ENCODE measurements around the gene SRRD.
"Not testable (repeated sequence)": the region's sequence is repeated elsewhere in the genome, so short reads cannot be mapped to it uniquely, and the experiment has no call there.

The SRRD gene, protein sequence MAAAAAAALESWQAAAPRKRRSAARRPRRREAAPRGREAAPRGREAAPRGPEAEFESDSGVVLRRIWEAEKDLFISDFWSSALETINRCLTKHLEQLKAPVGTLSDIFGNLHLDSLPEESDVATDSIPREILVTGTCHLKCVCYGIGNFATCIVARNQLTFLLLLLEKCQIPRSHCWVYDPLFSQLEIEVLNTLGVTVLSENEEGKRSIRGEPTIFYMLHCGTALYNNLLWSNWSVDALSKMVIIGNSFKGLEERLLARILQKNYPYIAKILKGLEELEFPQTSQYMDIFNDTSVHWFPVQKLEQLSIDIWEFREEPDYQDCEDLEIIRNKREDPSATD

DNA sequence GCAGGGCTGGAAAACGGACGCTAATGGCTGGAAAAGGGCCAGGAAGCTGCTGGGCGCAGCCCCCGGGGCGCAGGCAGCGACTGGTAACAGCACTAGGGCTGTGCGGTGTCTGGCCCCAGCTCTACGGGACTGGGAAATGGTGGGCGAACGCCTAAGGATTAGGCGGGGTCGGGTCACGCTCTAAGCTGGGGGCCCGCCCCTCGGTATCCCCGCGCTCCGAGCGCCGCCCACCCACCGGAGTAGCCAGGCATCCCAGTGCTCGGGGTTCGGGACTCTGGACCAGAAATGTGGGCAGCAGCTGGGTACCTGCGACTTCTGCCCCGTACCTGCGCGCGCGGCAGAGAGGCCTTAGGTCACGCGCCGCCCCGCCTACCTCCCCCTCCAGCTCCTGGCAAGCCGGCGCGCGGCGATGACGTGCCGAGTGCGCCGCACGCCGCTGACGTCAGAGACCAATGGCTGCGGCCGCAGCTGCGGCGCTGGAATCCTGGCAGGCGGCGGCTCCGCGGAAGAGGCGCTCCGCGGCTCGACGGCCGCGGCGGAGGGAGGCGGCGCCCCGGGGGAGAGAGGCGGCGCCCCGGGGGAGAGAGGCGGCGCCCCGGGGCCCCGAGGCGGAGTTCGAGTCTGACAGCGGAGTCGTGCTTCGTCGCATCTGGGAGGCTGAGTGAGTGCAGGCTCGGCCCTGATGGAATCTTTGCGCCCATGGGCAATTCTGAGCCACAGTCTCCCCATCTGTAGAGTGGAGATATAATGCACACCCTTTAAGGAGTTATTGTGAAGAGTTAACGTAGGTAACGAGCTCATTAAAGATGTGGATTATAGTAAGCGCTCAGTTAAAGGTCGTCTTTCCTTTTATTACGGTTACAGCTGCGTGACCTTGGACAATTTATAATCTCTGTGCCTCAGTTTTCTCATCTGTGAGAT is at the start of gene SRRD, which contains the start of gene HPS4:
SRRD (plus strand) TSS at position 439 of the 921 bp plus-strand sequence; CDS start at position 453, 14 bp downstream.
HPS4 (minus strand) TSS at position 345 of the 921 bp plus-strand sequence. CDS start 2,021 bp downstream, outside the sequence.
- DNase-seq (ENCODE audit: low spot score), result peak; percentile 98

GRCh38 chr22:26435327-26436093 is 48.2 kb upstream of the SRRD start:
- no peak for DNase-seq (ENCODE audit: low spot score)

- no peak for DNase-seq (ENCODE audit: low spot score)
Observed at GRCh38 chr22:26436903-26437515, 46.7 kb upstream of the SRRD start.

- no peak for DNase-seq (ENCODE audit: low spot score)
Observed at GRCh38 chr22:26437694-26438392, 45.8 kb upstream of the SRRD start.

DNA sequence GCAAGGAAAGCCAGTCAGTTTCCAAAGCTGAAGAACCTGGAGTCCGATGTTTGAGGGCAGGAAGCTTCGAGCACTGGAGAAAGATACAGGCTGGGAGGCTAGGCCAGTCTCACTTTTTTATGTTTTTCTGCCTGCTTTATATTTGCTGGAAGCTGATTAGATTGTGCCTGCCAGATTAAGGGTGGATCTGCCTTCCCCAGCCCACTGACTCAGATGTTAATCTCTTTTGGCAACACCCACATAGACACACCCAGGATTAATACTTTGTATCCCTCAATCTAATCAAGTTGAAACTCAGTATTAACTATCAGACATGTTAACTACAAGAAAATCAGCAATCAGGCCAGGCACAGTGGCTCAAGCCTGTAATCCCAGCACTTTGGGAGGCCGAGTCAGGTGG is 44.9 kb upstream of the SRRD start:
- DNase-seq (ENCODE audit: low spot score), result not testable (repeated sequence)

DNA sequence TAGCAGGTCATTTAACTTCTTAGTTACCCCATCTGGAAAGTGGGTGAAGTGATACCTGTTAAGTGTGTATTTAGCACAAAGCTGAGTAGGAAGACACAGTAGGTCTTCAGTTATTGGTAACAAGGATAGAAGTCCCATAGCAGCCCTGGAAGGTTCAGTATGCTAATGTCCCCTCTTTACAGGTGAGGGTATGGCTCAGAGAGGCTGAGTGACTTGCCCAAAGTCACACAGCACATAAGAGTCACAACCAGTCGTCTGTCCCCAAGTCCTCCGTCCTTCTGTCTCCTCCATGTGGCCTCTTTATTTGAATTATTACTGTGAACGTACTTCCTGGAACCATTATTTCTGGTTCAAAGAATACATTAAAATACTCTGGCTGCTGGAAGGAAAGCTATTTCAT is 44.1 kb upstream of the SRRD start:
- DNase-seq (ENCODE audit: low spot score), result no peak

- DNase-seq (ENCODE audit: low spot score), result no peak
Observed at GRCh38 chr22:26442086-26442756, 41.5 kb upstream of the SRRD start.

DNA sequence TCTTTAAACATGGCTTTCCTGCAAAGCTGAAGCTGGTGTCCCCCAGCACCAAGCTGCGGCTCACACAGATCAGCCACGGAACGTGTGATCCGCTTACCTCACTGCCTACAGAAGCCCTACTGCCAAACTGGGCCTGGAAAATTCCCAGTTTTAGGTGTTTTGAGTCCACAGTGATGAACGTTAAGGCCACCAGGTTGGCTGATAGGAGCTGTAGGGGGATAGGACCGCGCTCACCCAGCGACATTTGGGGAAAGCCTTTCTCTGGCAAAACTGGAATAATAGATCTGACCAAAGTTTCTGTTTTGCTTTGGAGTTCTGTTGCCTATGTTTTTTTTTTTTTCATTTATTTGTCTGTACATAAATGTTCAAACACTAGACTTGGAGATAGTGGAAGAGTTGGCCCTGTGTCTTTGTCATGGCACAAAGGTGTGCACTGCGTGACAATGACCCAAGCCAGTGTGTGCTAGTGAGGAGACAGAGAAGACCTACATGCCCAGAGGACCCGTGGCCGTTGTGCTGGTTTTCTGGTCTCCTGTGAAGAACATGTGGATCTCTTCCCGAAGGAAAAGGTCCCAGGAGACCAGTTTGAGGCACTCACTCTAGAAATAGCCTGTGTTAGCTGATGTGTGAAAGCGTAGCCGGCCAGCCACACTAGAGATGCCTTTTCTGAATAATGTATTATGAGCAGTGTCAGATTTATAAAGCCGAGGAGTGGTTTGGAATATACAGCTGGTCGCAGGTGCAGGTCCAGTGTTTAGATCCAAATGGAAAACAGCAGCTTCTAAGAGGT is 39.6 kb upstream of the SRRD start:
- no peak for DNase-seq (ENCODE audit: low spot score)

- DNase-seq (ENCODE audit: low spot score), result no peak
Observed at GRCh38 chr22:26444777-26445176, 38.9 kb upstream of the SRRD start.

DNA sequence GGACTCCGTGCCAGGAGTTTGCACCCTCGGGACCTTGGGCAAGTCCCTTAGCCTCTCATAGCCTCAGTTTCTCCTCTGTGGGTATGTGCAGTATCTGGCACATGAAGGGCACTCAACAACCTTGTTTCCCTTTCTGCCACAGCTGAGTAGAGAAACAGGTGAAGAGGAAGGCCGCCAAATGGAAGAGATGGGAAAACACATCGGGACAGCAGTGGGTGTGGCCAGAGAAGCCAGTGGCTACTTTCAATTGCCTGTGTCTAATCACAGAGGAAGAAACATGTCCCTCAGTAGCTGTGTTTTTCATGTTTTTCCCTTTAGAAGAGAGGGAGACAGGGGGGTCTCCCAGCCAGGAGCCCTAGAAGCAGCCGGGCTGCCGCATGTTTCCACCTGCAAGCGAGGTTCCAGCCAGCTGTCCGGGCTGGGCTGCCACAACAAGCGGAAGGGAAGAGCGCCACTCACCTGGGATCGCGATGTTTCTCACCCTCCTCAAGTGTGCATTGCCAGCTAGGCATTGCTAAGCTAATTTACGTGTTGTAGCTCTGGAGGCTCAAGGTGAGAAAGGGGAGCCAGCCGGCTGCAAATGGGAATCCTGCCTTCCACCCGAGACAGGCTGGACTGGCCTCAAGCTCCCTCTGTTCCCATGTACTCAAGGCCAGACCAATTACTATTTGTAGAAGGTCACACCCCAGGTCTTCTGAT is 38.0 kb upstream of the SRRD start:
- DNase-seq (ENCODE audit: low spot score), result no peak

GRCh38 chr22:26446808-26447515 is 36.7 kb upstream of the SRRD start:
- no peak for DNase-seq (ENCODE audit: low spot score)

DNA sequence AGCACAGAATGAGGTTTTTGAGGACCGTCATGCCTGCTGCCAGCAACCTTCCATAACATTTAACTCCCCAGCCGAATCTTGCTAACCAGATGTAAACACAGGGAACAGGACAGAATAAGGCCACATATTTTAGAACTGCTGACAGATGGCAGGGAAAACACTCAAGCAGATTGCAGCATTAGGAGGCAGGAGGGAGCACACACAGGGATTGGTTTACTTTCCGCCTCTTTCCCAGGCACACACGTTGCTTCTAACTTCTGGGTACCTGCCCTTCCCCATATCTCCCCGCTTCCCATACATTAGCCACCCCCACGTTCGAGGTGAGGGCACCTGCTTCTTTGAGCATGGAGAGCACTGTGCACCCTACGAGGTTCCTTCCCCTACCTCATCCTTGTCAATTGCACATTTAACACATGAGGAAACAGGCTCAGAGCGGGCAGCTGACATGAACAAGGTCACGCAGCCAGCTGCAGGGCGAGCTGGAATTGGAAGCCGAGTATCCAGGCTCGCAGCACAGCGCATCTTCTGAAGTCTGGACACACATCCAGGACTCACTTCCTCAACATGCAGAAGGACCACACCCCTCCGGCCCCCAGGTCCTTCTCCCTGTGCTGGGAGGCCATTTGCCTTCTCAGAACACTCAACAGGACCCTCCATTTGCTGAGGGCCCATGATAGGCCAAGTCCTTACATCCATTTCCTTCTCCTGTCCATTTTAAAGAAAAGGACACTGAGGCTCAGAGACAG is 35.9 kb upstream of the SRRD start:
- no peak for DNase-seq (ENCODE audit: low spot score)

- DNase-seq (ENCODE audit: low spot score), result no peak
Observed at GRCh38 chr22:26448334-26448733, 35.3 kb upstream of the SRRD start.

DNA sequence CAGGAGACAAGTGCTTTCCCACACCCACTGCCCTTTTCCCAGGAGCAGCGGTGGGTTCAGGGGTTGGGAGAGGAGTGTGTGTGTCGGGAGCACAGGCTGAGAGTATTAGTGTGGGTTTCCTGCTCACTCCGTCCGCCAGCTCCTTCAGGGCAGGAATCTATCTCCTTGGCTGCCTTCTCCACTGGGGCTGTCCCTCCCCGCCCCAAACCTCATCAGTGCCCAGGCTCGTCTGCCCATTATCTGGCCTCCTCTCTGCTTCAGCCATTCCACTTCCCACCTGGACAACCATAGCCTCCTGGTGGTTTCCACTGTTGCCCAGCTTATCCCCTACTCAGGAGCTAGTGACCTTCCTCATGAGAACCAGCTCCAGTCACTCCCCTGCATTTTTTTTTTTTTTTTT is 34.7 kb upstream of the SRRD start:
- DNase-seq (ENCODE audit: low spot score), result no peak

DNA sequence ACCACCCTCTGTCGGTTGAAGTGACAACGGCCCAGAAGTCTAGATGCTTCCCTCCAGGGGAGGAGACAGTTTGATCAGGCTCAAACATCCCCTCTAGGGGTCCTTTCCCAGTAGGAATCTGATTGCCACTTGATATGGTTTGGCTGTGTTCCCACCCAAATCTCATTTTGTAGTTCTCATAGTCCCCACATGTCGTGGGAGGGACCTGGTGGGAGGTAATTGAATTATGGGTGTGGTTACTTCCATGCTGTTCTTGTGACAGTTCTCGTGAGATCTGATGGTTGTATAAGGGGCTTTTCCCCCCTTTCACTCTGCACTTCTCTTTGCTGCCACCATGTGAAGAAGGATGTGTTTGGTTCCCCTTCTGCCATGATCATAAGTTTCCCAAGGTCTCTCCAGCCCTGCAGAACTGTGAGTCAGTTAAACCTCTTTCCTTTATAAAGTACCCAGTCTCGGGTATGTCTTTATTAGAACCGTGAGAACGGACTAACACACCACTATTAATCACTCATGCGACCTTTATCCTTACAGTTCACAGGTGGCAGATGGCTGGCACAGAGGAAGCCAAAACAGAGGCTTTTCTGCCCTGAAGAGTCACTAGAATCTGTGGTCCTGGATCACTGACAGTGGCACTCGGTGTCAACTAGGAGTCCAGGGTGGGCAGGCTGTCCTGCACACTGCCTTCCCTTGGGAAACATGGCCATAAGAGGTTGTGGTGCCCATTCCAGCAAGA is 33.1 kb upstream of the SRRD start:
- DNase-seq (ENCODE audit: low spot score), result no peak

GRCh38 chr22:26452236-26453016 is 31.3 kb upstream of the SRRD start:
- DNase-seq (ENCODE audit: low spot score), result no peak

All from AG08396 (cell line).